Measurements from ENCODE around the gene CACNG3.
A peak's percentile ranks its signal among the peaks of the same experiment; 100 is the strongest.
"Not testable (repeated sequence)": the region's sequence is repeated elsewhere in the genome, so short reads cannot be mapped to it uniquely, and the experiment has no call there.

The CACNG3 gene

GRCh38 chr16:24255456-24256371 lies at the start of gene CACNG3:
Gene CACNG3 (plus strand): TSS chr16:24256335. CDS start chr16:24256755, 420 bp downstream.
- peak; percentile 8 for DNase-seq

- DNase-seq = no peak
Measured at GRCh38 chr16:24206926-24207325, 49.2 kb upstream of the CACNG3 start.

DNA sequence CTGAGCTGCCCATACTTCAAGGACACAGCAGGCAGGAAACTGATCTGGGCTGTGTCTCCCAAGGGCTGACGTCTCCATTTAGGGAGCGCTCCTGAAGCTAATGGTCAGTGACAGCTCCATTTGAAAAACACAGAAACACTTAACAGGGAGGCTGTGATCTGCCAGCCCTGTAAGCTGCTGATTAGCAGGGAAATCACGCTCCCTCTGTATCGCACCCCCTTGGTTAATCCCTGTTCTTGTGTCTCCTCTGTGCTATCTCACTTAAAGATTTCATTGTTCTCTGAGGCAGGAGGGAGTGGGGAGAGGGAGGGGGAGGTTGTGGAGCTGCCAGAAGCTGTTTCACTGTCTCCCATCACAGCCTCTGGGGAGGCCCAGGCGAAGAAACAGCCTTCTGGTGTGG lies 47.4 kb upstream of the CACNG3 start:
- no peak for DNase-seq

GRCh38 chr16:24214992-24215391 lies 41.1 kb upstream of the CACNG3 start:
- DNase-seq = no peak

DNA sequence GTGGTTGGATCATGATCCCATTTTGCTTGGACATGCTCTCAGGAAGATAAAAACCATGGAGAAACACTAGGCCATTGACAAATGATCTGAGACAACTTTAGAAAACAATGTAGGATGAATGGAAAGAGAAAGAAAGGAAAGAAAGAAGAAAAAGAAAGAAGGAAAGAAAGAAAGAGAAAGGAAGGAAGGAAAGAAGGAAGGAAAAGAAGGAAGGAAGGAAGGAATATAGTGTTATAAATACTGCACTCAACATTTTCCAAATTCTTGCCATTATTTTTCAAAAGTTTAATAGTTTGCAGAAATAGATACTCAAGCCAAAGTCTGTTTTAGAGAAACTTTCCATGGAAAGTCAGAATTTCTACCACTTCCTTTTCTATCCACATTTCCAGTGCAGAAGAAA lies 39.2 kb upstream of the CACNG3 start:
- DNase-seq = no peak

- DNase-seq = no peak
Measured at GRCh38 chr16:24217461-24217860, 38.7 kb upstream of the CACNG3 start.

DNA sequence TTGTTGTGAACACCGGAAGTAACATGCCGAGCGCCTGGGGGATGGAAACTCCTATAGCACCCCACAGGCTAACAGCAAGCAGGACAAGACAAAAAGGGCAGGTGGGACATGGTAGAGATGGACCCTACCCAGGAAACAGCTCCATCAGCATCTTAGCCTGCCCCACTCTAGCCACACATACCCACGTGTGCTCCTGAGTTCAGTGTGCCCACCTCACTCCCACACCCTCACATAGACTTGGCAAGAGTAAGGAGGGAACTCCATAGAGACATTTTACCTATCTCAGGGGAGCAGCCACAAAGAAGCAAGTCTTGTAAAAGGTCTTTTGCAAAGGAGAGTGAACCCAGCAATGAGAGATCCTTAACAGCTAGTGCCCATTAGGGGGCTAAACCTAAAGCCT lies 37.8 kb upstream of the CACNG3 start:
- no peak for DNase-seq

DNA sequence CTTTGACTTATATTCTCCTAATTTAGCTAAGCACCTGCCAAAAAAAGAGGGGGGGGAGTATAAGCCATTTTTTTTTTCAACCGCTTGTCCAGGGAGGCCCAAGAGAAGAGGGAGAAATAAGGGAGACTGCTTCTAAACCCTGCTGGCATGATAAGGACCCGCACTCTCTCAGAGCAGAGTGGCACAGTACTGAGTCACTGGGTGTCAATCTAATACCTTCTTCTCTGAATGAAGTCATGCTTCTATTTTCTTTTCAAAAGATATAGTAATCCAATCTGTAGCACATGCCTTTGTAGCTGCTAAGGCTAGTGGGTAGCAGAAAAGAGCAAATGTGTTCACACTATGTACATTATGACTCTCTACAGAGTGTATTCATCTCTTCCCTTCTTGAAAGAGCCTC lies 34.9 kb upstream of the CACNG3 start:
- DNase-seq = no peak

- no peak for DNase-seq
Measured at GRCh38 chr16:24228514-24228913, 27.6 kb upstream of the CACNG3 start.

- no peak for DNase-seq
Measured at GRCh38 chr16:24232936-24233335, 23.2 kb upstream of the CACNG3 start.

GRCh38 chr16:24234737-24235136 lies 21.4 kb upstream of the CACNG3 start:
- no peak for DNase-seq

GRCh38 chr16:24235806-24236205 lies 20.3 kb upstream of the CACNG3 start:
- no peak for DNase-seq

DNA sequence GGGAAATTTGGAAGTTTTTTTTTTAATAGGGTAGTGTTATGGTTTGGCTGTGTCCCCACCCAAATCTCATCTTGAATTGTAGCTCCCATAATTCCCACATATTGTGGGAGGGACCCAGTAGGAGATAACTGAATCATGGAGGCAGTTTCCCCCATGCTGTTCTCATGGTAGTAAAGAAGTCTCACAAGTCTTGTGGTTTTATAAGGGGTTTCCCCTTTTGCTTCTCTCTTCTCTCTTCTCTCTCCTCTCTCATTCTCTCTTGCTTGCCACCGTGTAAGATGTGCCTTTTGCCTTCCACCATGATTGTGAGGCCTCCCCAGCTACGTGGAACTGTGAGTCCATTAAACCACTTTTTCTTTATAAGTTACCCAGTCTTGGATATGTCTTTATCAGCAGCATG lies 17.3 kb upstream of the CACNG3 start:
- not testable (repeated sequence) for DNase-seq

- DNase-seq = no peak
Measured at GRCh38 chr16:24246911-24247607, 9.1 kb upstream of the CACNG3 start.

GRCh38 chr16:24253192-24253591 lies 2.9 kb upstream of the CACNG3 start:
- DNase-seq = peak; percentile 30

DNA sequence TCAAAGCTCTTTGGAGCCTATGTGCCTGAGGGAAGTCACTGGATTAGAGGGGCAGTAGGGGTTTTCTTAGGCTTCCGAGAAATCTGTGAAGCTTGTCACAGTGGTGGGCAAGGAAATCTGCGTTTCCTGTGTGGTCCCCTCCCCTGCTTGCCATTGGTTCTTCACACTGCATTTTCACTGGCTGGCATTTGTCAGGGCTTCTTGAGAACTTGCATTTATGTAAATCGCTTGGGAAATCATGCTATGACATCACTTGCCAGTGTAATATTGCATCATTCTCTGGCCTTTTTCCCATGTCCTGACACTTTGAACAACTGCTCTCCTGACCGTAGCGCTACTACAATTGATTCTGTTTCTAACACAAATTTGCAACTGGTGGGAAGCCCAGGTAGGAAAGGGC lies 1.8 kb downstream of the CACNG3 start:
- DNase-seq = no peak

DNA sequence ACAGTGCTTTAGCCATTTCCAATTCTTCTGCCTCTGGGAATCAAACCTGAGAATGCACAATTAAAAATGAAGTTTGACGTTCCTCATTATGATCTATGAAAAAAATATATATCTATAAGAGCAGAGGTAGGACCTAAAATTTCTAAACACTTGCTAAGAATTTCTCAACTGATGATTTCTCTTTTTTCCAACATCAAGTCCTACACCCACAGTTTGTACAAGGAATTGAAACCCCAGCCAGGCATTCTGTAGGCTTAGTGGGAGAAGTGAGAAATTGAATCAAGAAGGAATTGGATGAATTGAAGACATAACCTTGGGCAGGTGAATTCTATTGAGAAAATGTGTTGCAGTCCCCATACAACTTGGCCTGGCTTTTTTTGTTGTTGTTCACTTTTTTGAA lies 2.7 kb downstream of the CACNG3 start:
- DNase-seq = no peak

- no peak for DNase-seq
Measured at GRCh38 chr16:24262816-24263215, 6.7 kb downstream of the CACNG3 start.

GRCh38 chr16:24270721-24271442 lies 14.7 kb downstream of the CACNG3 start:
- no peak for DNase-seq

DNA sequence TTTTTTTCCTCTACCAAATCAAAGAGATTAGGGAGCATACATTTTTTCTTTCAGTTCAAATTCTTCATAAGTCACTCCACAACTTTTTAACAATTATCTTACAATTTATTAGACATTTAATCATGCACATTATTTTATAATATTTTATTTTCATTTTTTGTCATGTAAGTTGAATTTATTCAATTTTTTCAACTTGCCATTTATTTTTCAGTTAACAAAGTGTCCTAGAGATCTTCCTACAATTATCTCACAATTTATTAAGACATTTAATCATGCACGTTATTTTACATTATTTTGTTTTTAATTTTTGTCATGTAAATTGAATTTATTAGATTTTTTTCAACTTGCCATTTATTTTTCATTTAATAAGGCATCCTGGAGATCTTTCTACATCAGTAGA lies 16.2 kb downstream of the CACNG3 start:
- no peak for DNase-seq

DNA sequence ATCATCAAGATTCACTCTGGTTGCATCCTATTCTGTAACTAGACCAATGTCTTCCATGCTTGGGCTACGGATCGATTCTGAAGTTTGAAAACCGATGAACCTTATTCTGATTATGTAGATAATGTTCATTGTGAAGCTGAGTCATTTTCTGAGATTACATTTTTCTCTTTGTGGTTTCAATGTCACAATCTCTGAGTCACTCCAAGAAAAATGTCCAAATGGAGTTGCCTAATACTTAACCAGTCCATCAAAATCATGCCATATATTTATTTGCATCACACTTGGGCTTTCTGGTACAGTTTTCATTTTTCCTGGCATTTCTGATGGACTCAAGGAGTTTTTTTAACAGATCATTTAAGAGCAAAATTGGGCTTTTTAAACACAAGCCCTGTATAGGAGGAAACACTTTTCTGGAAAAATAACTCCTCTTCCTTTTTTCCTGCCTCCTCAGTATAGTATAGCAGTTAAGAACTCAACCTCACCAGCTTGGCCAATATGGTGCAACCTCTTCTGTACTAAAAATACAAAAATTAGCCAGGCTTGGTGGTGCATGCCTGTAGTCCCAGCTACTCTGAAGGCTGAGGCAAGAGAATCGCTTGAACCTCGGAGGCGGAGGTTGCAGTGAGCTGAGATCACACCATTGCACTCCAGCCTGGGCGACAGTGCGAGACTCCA lies 17.5 kb downstream of the CACNG3 start:
- peak; percentile 38 for DNase-seq

GRCh38 chr16:24275413-24275812 lies 19.3 kb downstream of the CACNG3 start:
- no peak for DNase-seq

- no peak for DNase-seq
Measured at GRCh38 chr16:24279982-24280515, 23.9 kb downstream of the CACNG3 start.
